ENCODE measurements around the gene DDR1. TPM values are rescaled to one million over a fixed set of nuclear protein-coding genes. Genes with fewer than 3 reads are reported as not detected.

The DDR1 gene
- total and polyA plus RNA-seq, 2 experiments from 2014 or later = 58.3 to 154 TPM

GRCh38 chr6:30908700-30909099 lies 24.4 kb downstream of the DDR1 start:
- H2AFZ ChIP-seq = no peak overlapping the region
- H3K27ac ChIP-seq (ENCODE audit: low read depth) = no peak overlapping the region

More at GRCh38 chr6:30908700-30909099, 24.4 kb downstream of the DDR1 start:
- H3K79me2 ChIP-seq (replicated peaks; ENCODE audit: insufficient read depth) = peaks cover 10% of the 10 kb centered on the region
- H3K4me1 ChIP-seq (ENCODE audit: insufficient read depth) = no peaks in the 10 kb centered on the region
- ATAC-seq = no peak
- H3K27me3 Mint-ChIP-seq (ENCODE audit: insufficient read depth, low read depth, poor library complexity) = peaks cover 14% of the 10 kb centered on the region
- 0 out of 2 replicates have a peak, but pooled peaks cover 12% of the 10 kb centered on the region for H3F3A ChIP-seq (replicated peaks; ENCODE audit: low read depth)
- peaks cover 35% of the 10 kb centered on the region for H3K36me3 Mint-ChIP-seq (ENCODE audit: low read depth)
- no peaks in the 10 kb centered on the region for H3K27me3 ChIP-seq (ENCODE audit: insufficient read depth)
- no peaks in the 10 kb centered on the region for H3K9me3 Mint-ChIP-seq
- no peak for DNase-seq (ENCODE audit: low spot score)
- H3K4me3 ChIP-seq = peak overlapping the region; percentile 94
- H3K36me3 ChIP-seq (ENCODE audit: insufficient read depth) = peaks cover 7% of the 10 kb centered on the region; the same call in 1 of the 2 replicates
- peaks cover 20% of the 10 kb centered on the region for H3K4me1 Mint-ChIP-seq
- TF ChIP-seq JUNB (IDR thresholded peaks at IDR 0.05; ENCODE audit: unreplicated experiment) = no peak
- TF ChIP-seq, protein P1, sequence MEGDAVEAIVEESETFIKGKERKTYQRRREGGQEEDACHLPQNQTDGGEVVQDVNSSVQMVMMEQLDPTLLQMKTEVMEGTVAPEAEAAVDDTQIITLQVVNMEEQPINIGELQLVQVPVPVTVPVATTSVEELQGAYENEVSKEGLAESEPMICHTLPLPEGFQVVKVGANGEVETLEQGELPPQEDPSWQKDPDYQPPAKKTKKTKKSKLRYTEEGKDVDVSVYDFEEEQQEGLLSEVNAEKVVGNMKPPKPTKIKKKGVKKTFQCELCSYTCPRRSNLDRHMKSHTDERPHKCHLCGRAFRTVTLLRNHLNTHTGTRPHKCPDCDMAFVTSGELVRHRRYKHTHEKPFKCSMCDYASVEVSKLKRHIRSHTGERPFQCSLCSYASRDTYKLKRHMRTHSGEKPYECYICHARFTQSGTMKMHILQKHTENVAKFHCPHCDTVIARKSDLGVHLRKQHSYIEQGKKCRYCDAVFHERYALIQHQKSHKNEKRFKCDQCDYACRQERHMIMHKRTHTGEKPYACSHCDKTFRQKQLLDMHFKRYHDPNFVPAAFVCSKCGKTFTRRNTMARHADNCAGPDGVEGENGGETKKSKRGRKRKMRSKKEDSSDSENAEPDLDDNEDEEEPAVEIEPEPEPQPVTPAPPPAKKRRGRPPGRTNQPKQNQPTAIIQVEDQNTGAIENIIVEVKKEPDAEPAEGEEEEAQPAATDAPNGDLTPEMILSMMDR (conservative IDR thresholded peaks at IDR 0.05; ENCODE audit: low read depth in 2 of 2) = no peak
- TF ChIP-seq ZNF331 (CRISPR knock-in tag; IDR thresholded peaks at IDR 0.05; ENCODE audit: low read depth) = no peak
- no peak for TF ChIP-seq NANOG (IDR thresholded peaks at IDR 0.05; ENCODE audit: borderline replicate concordance)
- TF ChIP-seq STAT1 (IDR thresholded peaks at IDR 0.05; ENCODE audit: unreplicated experiment) = no peak
- TF ChIP-seq ZNF114 (CRISPR knock-in tag; IDR thresholded peaks at IDR 0.05) = no peak
- TF ChIP-seq ETS1 (IDR thresholded peaks at IDR 0.05) = no peak
- no peak for TF ChIP-seq EZH2phosphoT487 (IDR thresholded peaks at IDR 0.05; ENCODE audit: unreplicated experiment)
- TF ChIP-seq EZH2 (IDR thresholded peaks at IDR 0.05; ENCODE audit: low read depth, unreplicated experiment) = no peak
- TF ChIP-seq, protein P2, sequence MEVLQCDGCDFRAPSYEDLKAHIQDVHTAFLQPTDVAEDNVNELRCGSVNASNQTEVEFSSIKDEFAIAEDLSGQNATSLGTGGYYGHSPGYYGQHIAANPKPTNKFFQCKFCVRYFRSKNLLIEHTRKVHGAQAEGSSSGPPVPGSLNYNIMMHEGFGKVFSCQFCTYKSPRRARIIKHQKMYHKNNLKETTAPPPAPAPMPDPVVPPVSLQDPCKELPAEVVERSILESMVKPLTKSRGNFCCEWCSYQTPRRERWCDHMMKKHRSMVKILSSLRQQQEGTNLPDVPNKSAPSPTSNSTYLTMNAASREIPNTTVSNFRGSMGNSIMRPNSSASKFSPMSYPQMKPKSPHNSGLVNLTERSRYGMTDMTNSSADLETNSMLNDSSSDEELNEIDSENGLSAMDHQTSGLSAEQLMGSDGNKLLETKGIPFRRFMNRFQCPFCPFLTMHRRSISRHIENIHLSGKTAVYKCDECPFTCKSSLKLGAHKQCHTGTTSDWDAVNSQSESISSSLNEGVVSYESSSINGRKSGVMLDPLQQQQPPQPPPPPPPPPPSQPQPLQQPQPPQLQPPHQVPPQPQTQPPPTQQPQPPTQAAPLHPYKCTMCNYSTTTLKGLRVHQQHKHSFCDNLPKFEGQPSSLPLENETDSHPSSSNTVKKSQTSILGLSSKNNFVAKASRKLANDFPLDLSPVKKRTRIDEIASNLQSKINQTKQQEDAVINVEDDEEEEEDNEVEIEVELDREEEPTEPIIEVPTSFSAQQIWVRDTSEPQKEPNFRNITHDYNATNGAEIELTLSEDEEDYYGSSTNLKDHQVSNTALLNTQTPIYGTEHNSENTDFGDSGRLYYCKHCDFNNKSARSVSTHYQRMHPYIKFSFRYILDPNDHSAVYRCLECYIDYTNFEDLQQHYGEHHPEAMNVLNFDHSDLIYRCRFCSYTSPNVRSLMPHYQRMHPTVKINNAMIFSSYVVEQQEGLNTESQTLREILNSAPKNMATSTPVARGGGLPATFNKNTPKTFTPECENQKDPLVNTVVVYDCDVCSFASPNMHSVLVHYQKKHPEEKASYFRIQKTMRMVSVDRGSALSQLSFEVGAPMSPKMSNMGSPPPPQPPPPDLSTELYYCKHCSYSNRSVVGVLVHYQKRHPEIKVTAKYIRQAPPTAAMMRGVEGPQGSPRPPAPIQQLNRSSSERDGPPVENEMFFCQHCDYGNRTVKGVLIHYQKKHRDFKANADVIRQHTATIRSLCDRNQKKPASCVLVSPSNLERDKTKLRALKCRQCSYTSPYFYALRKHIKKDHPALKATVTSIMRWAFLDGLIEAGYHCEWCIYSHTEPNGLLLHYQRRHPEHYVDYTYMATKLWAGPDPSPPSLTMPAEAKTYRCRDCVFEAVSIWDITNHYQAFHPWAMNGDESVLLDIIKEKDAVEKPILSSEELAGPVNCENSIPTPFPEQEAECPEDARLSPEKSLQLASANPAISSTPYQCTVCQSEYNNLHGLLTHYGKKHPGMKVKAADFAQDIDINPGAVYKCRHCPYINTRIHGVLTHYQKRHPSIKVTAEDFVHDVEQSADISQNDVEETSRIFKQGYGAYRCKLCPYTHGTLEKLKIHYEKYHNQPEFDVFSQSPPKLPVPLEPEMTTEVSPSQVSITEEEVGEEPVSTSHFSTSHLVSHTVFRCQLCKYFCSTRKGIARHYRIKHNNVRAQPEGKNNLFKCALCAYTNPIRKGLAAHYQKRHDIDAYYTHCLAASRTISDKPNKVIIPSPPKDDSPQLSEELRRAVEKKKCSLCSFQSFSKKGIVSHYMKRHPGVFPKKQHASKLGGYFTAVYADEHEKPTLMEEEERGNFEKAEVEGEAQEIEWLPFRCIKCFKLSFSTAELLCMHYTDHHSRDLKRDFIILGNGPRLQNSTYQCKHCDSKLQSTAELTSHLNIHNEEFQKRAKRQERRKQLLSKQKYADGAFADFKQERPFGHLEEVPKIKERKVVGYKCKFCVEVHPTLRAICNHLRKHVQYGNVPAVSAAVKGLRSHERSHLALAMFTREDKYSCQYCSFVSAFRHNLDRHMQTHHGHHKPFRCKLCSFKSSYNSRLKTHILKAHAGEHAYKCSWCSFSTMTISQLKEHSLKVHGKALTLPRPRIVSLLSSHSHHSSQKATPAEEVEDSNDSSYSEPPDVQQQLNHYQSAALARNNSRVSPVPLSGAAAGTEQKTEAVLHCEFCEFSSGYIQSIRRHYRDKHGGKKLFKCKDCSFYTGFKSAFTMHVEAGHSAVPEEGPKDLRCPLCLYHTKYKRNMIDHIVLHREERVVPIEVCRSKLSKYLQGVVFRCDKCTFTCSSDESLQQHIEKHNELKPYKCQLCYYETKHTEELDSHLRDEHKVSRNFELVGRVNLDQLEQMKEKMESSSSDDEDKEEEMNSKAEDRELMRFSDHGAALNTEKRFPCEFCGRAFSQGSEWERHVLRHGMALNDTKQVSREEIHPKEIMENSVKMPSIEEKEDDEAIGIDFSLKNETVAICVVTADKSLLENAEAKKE (CRISPR knock-in tag; IDR thresholded peaks at IDR 0.05) = no peak
- TF ChIP-seq, protein P3, sequence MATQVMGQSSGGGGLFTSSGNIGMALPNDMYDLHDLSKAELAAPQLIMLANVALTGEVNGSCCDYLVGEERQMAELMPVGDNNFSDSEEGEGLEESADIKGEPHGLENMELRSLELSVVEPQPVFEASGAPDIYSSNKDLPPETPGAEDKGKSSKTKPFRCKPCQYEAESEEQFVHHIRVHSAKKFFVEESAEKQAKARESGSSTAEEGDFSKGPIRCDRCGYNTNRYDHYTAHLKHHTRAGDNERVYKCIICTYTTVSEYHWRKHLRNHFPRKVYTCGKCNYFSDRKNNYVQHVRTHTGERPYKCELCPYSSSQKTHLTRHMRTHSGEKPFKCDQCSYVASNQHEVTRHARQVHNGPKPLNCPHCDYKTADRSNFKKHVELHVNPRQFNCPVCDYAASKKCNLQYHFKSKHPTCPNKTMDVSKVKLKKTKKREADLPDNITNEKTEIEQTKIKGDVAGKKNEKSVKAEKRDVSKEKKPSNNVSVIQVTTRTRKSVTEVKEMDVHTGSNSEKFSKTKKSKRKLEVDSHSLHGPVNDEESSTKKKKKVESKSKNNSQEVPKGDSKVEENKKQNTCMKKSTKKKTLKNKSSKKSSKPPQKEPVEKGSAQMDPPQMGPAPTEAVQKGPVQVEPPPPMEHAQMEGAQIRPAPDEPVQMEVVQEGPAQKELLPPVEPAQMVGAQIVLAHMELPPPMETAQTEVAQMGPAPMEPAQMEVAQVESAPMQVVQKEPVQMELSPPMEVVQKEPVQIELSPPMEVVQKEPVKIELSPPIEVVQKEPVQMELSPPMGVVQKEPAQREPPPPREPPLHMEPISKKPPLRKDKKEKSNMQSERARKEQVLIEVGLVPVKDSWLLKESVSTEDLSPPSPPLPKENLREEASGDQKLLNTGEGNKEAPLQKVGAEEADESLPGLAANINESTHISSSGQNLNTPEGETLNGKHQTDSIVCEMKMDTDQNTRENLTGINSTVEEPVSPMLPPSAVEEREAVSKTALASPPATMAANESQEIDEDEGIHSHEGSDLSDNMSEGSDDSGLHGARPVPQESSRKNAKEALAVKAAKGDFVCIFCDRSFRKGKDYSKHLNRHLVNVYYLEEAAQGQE (IDR thresholded peaks at IDR 0.05; ENCODE audit: unreplicated experiment) = no peak
- no peak for TF ChIP-seq CREB1 (CRISPR knock-in tag; IDR thresholded peaks at IDR 0.05; ENCODE audit: low read depth)
- no peak for TF ChIP-seq POLR2AphosphoS5 (IDR thresholded peaks at IDR 0.05; ENCODE audit: low read depth)
- peak overlapping the region; percentile 79; the same call in 1 of the 2 replicates for H3K27ac Mint-ChIP-seq
- H3K4me3 Mint-ChIP-seq = peak overlapping the region; percentile 99
- no peaks in the 10 kb centered on the region for H3K9me2 ChIP-seq (ENCODE audit: insufficient read depth)
- no peaks in the 10 kb centered on the region; the same call in 1 of the 2 replicates for H4K20me1 ChIP-seq (replicated peaks; ENCODE audit: insufficient read depth)
- peak overlapping the region; percentile 85 for H3K4me2 ChIP-seq

Measured in GM23338 (cell line).